GM12801 (cell line): ENCODE results near the gene HPS4.

Experiments used
- CTCF ChIP-seq: IDR thresholded peaks from one replicate; pipeline ENCODE4 v1.5.1; 2011; ENCODE audit warnings: control low read depth; ENCODE audit not compliant: insufficient read length; ENCODE audit errors: extremely low read depth

HPS4 gene

GRCh38 chr22:26522012-26522411 is 38.4 kb upstream of the HPS4 start:
- TF ChIP-seq CTCF, result no peak

- TF ChIP-seq CTCF, result no peak
Measured at GRCh38 chr22:26517429-26517828, 33.8 kb upstream of the HPS4 start.

DNA sequence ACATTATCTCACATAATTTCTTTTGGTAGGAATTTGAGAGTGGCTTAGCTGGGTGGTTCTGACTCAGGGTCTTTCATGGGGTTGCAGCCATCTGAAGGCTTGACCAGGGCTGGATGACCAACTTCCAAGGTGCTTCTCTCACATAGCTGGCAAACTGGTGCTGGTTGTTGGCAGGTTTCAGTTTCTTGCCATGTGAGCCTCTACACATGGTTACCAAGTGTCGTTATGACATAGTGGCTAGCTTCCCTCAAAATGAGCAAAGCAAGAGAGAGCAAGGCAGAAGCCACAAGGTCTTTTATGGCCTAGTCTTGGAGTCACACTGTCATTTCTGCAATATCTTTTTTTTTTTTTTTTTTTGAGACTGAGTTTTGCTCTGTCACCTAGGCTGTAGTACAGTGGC is 32.9 kb upstream of the HPS4 start:
- TF ChIP-seq CTCF, result no peak

DNA sequence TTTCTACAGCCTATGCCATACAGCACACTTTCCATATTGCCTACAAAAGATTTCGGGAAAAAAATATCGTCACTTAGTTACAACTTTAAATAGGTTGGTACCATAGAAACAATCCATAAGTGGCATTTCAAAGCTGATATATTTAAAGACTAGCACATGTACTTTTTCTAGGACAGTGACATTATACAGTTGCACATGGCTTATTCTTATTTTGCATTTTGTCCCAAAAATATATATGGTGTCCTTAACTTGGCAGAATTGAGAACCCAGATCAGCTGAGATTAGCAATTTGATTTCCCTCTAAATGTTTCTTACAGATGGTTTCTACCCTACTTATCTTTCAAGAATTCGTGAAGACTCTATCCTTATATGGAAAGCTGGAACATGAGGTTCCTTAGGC is 32.3 kb upstream of the HPS4 start:
- no peak for TF ChIP-seq CTCF

- TF ChIP-seq CTCF, result no peak
Measured at GRCh38 chr22:26514419-26515161, 31.0 kb upstream of the HPS4 start.

GRCh38 chr22:26513838-26514237 is 30.3 kb upstream of the HPS4 start:
- TF ChIP-seq CTCF, result no peak

DNA sequence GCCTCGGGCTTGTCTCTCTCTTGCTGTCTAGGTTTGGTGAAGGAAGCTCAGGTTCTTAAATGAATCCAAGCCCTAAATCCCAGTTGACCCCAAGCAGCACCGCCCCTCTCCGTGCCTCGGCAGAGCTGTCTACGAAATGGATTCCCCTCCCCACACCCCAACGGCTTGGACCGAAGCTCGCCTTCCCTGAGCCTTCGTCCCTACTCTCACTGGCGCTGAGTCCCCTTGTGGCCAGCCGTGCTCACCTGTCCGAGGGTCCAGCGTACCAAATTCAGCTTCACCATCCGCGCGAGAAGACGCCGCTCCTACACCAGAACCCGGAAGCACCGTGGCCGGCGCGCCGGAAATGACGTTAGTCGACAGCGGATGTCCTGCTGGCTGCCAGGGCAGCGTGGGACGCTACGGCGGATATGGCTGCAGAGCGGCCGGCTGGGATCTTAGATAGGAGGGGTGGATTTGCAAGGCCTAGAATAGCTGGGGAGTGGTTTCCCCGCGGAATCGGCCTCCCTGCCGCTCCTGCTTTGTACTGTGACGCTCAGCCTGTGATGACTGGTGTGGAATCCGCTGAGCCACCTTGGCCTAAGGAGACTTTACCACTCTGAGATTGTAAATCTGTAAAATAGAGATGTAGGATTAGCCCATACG is 28.7 kb upstream of the HPS4 start, which contains the start of gene TFIP11:
Gene TFIP11 (minus strand): TSS at position 325 of the 645 bp plus-strand sequence. CDS start 2,201 bp downstream, outside the sequence.
- TF ChIP-seq CTCF, result no peak
